NCI-H526 treated with DMSO at 0.1 percent for 48 hours (cell line): ENCODE measurements around the gene USP7.
"Not testable (repeated sequence)": the region's sequence is repeated elsewhere in the genome, so short reads cannot be mapped to it uniquely, and the experiment has no call there.

Source experiments
- DNase-seq: peaks from one replicate; lab custom pipeline; 2025; lab: John Stamatoyannopoulos, UW

USP7 gene

DNA sequence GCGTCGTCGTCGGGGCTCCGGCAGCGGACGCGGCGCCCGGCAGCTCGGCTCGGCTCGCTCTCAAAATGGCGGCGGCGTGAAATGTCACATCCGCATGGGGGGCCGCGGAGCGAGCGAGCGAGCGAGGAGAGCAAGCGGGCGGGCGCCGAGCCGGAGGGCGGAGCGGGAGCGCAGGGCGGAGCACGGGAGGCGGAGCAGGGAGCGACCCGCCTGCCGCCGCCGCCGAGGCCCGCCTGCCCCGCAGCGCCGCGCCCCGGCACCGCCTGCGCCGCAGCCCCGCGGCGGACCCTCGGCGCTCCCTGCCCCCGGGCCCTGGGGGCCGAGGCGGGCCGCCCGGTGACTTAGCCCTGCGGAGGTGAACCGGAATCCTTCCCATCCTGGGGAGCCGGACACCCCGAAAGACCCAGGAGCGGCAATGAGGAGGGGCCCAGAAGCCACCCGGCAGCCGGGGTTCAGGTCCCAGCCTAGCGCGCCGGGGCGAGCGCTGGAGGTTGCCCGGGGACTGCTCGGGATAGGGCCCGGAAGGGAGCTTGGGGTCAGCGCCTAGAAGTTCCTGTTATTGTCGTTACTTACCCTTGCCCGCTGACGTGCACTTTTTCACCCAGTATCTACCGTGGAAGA is at the start of gene USP7:
Gene USP7 (minus strand): TSS at position 86 of the 621 bp plus-strand sequence. CDS start 621 bp downstream, outside the sequence.
- DNase-seq, result peak; percentile 67

DNA sequence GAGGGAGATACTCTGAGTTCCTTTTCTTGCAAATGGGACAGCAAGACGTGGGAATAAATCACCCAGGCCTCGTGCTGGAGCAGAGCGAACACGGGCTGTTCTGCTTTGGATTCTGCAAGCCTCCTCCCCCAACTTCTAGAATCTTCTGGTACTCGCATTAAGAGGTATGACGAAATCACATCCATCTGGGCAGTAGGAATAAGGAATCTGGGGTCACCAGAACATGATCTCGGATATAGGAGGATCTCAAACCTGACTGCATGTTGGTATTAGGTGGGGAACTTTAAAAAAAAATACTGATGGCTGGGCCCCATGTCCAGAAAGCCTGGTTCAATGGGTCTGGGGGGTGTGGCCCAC is 49.8 kb upstream of the USP7 start:
- no peak for DNase-seq

DNA sequence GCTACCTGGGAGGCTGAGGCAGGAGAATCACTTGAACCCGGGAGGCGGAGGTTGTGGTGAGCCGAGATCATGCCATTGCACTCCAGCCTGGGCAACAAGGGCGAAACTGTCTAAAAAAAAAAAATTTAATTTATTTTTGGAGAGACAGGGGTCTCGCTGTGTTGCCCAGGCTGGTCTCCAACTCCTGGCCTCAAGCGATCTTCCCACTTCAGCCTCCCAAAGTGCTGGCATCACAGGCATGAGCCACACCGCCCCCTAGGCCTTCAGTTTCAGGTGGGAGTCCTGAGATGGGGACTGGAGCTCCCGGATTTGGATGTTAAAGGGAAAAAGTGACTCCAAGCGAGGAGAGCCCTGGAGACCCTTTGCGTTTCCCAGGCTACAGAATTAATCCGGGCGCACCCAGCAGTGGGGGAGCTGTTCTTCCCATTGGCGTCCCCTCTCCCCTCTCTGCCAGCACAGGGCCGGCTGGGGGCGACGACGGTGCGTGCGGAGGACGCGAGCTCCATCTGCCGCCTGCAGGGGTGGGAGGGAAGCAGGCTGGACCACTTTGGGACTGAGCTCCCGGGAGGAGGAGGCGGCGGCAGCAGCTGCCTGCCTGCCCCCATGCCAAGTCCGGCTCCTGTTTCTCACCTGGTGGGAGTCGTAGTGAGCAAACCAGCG is 49.3 kb upstream of the USP7 start:
- DNase-seq, result peak; percentile 14

DNA sequence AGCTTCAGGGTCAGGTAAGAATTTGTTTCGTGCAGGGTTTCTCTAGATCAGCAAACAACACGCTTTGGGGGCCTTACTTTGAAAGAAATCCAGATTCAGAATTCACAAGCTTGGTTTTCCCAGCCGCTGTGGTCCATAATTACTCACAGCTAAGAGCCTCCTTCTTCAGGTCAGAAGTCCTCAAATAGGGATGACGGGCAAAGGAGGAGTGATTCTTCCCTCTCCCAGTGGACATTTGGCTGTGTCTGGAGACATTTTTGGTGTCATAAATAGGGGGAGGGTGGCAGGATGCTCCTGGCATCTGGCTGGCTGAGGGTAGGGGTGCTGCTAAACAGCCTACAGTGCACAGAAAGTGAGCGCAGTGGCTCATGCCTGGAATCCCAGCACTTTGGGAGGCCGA is 48.6 kb upstream of the USP7 start:
- DNase-seq, result no peak

DNA sequence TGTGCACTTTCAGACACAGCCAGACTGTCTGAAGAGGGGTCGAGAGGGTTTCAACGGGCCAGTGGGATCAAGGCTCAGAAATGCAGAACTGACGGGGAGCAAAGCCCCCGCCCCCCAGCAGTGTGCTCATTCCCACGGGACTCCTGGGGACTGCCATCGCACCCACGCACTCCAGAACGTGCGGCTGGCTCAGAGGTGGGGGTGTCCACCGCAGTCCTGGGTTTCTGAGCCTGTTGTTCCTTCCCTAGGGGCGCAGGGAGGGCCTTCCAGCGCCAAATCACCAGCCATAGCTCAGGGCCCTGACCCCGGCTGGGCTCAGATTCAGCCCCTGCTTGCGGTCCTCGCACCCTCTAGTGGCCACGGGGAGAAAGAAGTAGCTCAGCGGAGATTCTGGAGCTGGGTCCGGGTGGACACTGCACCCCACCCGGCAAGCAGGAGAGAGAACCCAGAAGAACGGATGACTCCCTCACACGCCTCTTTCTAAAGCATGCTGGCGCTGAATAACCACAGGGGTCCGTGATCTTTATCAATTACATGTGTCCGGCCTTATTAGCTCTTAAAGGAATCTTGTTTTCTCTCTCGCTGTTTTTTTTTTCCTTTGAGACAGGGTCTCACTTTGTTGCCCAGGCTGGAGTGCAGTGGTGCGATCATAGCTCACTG is 45.0 kb upstream of the USP7 start:
- peak; percentile 7 for DNase-seq

DNA sequence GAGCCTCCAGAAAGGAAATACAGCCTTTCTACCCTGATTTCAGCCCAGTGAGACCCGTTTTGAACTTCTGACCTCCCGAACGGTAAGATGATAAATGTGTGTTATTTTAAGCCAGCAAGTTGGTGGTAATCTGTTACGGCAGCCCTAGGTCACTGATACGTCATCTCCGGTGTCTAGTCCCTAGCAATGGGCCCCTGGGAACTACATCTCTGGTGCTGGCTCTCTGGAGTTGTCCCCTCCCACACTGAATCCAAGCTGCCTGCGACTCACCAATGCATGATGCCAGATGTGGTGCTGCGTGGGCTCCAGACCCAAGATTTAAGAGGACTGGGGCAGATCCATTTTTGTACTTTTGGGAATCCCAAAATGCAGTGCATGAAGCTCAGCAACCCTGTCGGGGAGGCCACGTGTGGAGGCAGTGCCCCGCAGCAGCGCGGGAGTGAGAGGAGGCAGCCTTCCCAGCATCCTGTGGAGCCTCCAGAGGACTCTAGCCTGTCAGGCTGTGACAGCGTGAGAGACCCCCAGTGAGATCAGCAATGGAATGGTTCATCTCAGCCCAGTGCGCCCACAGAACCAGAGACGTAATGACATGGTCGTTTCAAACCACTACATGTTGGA is 43.6 kb upstream of the USP7 start:
- DNase-seq, result no peak

DNA sequence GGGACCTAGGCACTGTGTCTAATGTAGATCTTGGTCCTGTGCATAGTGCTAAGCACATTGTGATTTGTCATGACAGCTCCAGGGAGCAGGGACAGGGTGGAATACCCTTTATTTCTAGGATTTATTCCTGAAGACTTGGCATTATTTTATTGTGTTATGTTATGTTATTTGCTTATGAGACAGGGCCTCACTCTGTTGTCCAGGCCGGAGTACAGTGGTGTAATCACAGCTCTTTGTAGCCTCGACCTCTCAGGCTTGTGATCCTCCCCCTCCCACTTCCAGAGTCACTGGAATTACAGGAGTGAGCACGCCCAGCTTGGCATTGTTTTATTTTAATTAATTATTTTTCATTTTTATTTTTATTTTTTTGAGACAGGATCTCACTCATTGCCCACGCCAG is 40.5 kb upstream of the USP7 start:
- DNase-seq, result no peak

DNA sequence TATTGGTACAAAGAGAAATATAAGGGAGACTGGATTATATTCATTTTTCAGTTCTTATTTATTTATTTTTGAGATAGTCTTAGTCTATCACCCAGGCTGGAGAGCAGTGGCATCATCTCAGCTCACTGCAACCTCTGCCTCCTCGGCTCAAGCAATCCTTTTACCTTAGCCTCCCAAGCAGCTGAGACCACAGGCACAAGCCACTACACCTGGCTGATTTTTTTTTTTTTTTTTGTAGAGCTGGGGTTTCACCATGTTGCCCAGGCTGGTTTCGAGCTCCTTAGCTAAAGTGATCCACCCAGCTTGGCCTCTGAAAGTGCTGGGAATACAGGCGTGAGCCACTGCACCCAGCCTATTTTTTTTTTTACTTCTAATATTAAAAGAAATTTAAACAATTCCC is 40.1 kb upstream of the USP7 start:
- no peak for DNase-seq

DNA sequence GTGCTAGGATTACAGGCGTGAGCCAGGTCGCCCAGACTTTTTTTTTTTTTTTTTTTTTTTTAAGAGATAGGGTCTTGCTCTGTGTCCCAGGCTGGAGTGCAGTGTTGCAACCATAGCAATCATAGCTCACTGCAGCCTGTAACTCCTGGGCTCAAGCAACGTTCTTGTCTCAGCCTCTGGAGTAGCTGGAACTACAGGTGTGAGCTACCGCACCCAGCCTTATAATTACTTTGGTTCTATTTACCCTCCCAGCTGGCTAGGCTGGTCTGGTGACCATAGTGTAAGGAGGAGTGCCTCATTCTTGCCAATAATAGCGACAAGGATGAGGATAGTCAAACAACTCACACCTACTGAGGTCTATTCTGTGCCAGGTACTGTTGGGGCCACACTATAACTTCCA is 39.6 kb upstream of the USP7 start:
- peak; percentile 10 for DNase-seq

DNA sequence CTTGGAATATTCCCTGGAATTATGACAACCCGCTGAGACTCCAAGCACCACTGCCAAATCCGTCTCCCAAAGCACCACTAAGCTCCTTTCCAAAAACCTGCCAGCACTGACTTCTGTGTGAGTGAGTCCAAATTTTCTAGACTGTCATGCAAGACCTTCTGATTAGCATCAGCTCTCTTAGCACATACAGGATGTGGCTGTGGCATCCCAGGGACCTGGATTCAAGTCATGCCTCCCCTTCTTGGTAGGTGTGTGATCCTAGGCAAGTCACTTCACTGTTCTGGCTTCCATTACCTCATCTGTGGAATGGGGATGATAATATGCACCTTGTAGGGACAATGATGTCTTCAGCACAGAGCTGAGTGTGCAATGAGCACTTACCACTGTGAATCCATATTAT is 38.3 kb upstream of the USP7 start:
- DNase-seq, result no peak

DNA sequence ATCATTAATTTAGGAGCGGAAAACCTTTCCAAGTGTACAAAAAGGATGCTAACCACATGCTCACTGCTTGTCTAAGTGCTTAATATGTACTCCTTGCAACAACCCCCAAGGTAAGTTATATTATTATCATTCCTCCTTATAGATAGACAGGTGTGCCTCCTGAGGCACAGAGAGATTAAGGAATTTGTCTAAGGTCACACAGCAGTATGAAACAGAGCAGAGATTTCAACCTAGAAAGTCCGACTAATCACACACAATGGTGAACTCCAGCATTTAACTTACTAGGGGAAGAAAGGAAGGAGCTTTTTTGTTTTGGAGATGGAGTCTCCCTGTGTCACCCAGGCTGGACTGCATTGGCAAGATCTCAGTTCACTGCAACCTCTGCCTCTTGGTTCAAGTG is 37.0 kb upstream of the USP7 start:
- DNase-seq, result no peak

DNA sequence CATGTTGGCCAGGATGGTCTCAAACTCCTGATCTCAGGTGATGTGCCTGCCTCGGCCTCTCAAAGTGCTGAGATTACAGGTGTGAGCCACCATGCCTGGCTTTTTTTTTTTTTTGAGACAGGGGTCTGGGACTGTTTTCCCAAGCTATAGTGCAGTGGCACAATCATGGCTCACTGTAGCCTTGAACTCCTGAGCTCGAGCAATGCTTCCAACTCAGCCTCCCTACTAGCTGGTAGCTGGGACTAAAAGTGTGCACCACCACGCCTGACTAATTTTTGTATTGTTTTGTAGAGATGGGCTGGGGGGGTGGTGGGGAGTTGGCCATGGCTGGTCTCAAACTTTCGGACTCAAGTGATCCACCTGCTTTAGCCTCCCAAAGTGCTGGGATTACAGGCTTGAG is 36.1 kb upstream of the USP7 start:
- no peak for DNase-seq

DNA sequence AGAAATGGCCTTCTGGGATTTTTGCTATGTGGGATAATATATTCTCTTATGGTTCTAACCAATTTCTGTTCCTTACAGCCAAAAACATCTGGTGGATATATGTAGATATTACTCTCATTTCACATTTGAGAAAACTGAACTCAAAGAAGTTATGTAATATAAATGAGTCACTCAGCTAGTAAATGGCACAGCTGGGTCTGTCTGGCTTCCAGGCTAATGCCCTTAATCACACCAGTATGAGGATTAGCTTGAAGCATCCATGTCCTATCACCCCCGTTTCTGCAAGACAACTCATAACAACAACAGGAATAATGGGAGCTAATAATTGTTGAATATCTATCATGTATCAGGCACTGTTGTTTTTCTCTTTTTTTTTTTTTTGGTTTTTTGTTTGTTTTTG is 34.4 kb upstream of the USP7 start:
- DNase-seq, result no peak

DNA sequence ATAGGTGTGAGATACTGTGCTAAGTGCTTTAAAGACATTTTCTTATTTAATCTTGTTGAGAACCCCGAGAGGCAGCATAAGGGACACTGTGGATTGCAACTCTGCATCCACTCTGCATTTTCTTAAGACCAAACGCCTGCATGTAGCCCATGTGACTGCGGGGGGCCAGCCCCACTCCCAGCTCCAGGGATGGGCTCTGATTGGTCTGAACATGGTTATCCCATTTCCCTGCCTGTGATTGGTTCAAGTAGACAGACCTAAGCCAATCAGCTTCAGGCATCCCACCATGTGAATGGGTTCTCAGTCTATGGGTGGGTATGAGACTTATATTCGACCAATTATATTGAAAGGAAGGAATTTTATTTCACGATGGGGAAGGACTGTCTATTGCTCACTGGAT is 33.2 kb upstream of the USP7 start:
- no peak for DNase-seq

DNA sequence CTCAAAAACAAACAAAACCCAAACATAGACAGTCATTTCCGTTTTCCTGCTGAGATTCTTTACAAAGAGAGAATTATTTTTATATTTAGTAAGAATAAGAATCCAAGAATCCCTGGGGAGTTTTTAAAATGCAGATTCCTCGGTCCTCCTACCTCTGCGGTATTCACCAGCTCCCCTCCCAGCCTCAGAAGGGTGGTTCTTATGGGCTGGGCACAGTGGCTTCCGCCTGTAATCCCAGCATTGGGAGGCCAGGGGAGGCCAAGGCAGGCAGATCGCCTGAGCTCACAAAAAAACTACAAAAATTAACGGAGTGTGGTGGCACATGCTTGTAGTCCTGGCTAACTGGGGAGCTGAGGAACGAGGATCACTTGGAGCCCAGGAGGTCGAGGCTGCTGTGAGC is 26.7 kb upstream of the USP7 start:
- no peak for DNase-seq

DNA sequence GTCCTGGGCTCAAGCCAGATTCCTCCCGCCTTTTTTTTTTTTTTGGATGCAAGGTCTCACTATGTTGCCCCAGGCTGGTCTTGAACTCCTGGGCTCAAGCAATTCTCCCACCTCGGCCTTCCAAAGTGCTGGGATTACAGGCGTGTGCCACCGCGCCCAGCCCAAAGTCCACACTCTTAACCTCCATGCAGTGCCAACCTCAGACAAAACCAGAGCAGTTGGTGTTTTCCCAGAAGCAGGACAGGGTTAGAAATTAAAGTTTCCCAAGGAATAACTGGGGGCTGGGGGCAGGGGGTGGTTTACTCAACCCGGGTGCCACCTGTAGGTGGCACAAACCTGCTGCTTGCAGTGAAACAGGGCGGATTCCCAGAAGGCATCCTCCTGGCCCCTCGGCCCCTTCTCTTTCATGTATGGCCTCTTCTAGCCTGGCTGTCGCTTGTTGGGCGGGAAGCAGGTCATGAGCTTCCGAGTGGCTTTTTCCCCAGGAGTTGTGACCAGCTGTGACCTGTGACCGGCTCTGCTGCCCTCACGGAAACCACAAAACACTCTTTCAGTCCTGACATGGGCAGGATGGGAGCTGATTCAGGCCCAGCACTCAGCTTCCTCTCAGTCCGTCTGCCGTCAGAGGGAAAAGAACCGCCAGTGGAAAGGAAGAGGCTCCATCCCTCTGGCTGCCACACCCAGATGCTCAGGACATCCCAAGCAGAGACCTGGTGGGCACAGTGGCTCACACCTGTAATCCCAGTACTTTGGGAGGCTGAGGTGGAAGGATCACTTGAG is 25.6 kb upstream of the USP7 start:
- no peak for DNase-seq

DNA sequence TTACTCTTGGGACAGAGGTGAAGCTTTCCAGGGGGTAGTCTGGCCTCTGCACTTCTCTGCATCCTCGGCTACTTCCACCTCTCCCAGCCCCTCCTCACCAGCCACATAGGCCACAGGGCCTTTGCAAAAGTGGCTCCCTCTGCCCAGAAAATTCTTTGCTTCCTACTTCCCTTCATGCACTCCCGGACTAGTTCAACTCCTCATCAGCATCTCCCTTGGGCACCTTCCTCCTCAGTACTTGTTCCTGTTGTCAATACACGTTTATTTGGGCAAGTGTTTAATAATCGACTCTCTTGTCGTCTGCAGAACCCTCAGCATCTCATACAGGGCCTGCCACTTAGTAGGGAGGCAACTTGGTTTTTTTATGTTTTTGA is 23.1 kb upstream of the USP7 start:
- no peak for DNase-seq

DNA sequence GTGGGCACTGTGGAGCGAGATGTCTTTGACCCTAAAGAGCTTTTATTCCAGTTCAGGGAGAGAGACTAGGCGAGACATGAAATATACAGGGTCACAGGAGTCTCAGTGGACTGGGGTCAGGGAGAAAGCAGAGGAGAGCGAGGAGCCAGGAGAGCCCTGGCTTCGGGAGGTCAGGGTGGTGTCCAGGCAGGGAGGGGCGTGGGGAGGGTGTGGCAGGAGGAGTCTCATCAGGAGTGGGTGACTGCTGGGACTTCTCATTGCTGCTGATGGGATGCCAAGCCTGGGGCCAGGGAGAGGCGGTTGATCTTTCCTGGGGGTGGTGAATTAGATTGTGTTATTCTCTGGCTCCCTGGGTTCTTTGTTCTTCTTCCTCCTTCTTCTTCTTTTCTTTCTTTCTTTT is 22.4 kb upstream of the USP7 start:
- no peak for DNase-seq

DNA sequence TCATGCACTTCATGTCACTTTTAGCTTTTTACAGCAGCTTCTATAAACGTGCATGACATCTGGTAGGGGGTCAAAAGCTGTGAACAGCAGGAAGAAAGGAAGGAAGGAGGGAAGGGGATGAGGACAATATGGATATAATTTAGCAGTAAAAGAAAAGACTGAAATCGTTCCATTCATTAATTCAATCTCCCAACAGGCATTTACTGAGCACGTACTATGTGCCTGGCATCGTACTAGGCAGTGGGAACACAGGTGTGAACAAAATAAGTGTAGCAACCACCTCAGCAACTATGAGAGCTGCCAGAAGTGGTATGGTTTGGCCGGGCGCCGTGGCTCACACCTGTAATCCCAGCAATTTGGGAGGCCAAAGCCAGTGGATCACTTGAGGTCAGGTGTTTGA is 19.1 kb upstream of the USP7 start:
- no peak for DNase-seq

DNA sequence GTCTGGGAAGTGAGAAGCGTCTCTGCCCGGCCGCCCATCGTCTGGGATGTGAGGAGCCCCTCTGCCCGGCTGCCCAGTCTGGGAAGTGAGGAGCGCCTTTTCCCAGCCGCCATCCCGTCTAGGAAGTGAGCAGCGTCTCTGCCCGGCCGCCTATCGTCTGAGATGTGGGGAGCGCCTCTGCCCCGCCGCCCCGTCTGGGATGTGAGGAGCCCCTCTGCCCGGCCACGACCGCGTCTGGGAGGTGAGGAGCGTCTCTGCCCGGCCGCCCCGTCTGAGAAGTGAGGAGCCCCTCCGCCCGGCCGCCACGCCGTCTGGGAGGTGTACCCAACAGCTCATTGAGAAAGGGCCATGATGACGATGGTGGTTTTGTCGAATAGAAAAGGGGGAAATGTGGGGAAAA is 18.2 kb upstream of the USP7 start:
- DNase-seq, result not testable (repeated sequence)

DNA sequence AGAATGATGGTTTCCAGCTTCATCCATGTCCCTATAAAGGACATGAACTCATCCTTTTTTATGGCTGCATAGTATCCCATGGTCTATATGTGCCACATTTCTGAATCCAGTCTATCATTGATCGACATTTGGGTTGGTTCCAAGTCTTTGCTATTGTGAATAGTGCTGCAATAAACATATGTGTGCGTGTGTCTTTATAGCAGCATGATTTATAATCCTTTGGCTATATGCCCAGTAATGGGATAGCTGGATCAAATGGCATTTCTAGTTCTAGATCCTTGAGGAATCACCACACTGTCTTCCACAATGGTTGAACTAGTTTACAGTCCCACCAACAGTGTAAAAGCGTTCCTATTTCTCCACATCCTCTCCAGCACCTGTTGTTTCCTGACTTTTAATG is 12.5 kb upstream of the USP7 start:
- DNase-seq, result not testable (repeated sequence)

DNA sequence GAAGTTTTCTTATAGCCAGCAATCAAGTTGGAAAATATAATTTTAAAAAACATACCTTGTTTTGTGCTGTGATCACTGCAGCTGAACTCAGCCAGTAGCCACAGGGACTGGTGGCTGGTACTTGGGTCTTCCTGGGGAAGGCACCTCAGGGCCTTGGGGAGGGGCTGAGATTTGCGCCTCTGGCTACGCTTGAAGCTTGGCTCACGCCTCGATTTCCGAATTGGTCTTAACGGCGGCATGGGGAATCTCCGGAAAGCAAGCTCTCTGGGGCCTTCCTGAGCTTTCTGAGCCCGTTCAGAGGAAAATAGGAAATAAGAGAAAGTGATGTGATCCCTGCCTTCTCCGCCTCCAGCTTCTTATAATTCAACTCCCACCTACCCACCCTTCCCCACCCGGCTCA is 11.3 kb upstream of the USP7 start:
- no peak for DNase-seq
